WTC11 (cell line): ENCODE results near the gene LRFN2. TPM values are rescaled to one million over a fixed set of nuclear protein-coding genes. Genes with fewer than 3 reads are reported as not detected.

ENCODE experiments used
- ATAC-seq: fragments of 200-7000 bp; cut with Tn5 transposase; 2 replicates; pipeline ENCODE4 v1.10.0; 2021; ENCODE audit warnings: mild to moderate bottlenecking, moderate library complexity
- CTCF ChIA-PET: fragments of 300-600 bp; sonication (Branson Sonifier 250); formaldehyde crosslinking; loops from one replicate; lab custom pipeline; 2021; ENCODE audit warnings: antibody characterized with exemption; lab: Charles Lee
- POLR2A ChIA-PET: fragments of 350-600 bp; sonication (Branson Sonifier 250); formaldehyde crosslinking; loops from one replicate; lab custom pipeline; 2021; ENCODE audit warnings: antibody characterized with exemption; lab: Charles Lee
- DNase-seq: peaks from one replicate; pipeline ENCODE4 v3.0.0; 2021; ENCODE audit warnings: low spot score
- H3K27ac Mint-ChIP-seq: 2 replicates; pipeline ENCODE4 v1.8.0; 2021; ENCODE audit warnings: mixed read lengths
- H3K27me3 Mint-ChIP-seq: 2 replicates; pipeline ENCODE4 v1.8.0; 2021; ENCODE audit warnings: low read depth, mild to moderate bottlenecking, moderate library complexity, mixed read lengths
- H3K36me3 Mint-ChIP-seq: 2 replicates; pipeline ENCODE4 v1.8.0; 2021; ENCODE audit warnings: mixed read lengths
- H3K4me1 Mint-ChIP-seq: 2 replicates; pipeline ENCODE4 v1.8.0; 2022; ENCODE audit warnings: mixed read lengths
- H3K4me3 Mint-ChIP-seq: 2 replicates; pipeline ENCODE4 v1.8.0; 2021; ENCODE audit warnings: mild to moderate bottlenecking, moderate library complexity, mixed read lengths
- H3K9me3 Mint-ChIP-seq: 2 replicates; pipeline ENCODE4 v1.8.0; 2021; ENCODE audit warnings: mixed read lengths
- CREB1 ChIP-seq: sonication (generic); formaldehyde crosslinking; IDR thresholded peaks from 2 replicates; pipeline ENCODE4 v1.8.0; 2023; ENCODE audit warnings: mild to moderate bottlenecking, missing genetic modification reagents
- E2F5 ChIP-seq: sonication (generic); formaldehyde crosslinking; IDR thresholded peaks from 2 replicates; pipeline ENCODE4 v1.8.1; 2022; ENCODE audit warnings: mild to moderate bottlenecking, moderate library complexity, missing genetic modification reagents
- ELF4 ChIP-seq: sonication (generic); formaldehyde crosslinking; IDR thresholded peaks from 2 replicates; pipeline ENCODE4 v1.8.1; 2022; ENCODE audit warnings: low read depth, mild to moderate bottlenecking, moderate library complexity, missing genetic modification reagents
- EMX1 ChIP-seq: fragments of 250-450 bp; sonication (Bioruptor Pico); IDR thresholded peaks from 2 replicates; pipeline ENCODE4 v1.8.0; 2021; ENCODE audit warnings: mild to moderate bottlenecking
- FOXP1 ChIP-seq: sonication (generic); formaldehyde crosslinking; IDR thresholded peaks from 2 replicates; pipeline ENCODE4 v1.8.0; 2022; ENCODE audit warnings: missing genetic modification reagents, mild to moderate bottlenecking, moderate library complexity, borderline replicate concordance
- FOXP4 ChIP-seq: sonication (generic); formaldehyde crosslinking; IDR thresholded peaks from 2 replicates; pipeline ENCODE4 v1.8.0; 2022; ENCODE audit warnings: mild to moderate bottlenecking, missing genetic modification reagents
- HMGXB4 ChIP-seq: sonication (generic); formaldehyde crosslinking; IDR thresholded peaks from 2 replicates; pipeline ENCODE4 v1.8.1; 2023; ENCODE audit warnings: mild to moderate bottlenecking, moderate library complexity, missing genetic modification reagents
- MLX ChIP-seq: sonication (generic); formaldehyde crosslinking; IDR thresholded peaks from 2 replicates; pipeline ENCODE4 v1.8.1; 2023; ENCODE audit warnings: mild to moderate bottlenecking, missing genetic modification reagents, moderate library complexity
- NR3C1 ChIP-seq: sonication (generic); formaldehyde crosslinking; conservative IDR thresholded peaks from 2 replicates; pipeline ENCODE4 v1.8.1; 2023; ENCODE audit warnings: low read depth, mild to moderate bottlenecking, missing genetic modification reagents
- RELA ChIP-seq: sonication (generic); formaldehyde crosslinking; IDR thresholded peaks from 2 replicates; pipeline ENCODE4 v1.8.1; 2022; ENCODE audit warnings: missing genetic modification reagents, mild to moderate bottlenecking, borderline replicate concordance
- SMAD4 ChIP-seq: sonication (generic); formaldehyde crosslinking; IDR thresholded peaks from 2 replicates; pipeline ENCODE4 v1.8.0; 2022; ENCODE audit warnings: mild to moderate bottlenecking, missing genetic modification reagents
- SP1 ChIP-seq: sonication (generic); formaldehyde crosslinking; conservative IDR thresholded peaks from 2 replicates; pipeline ENCODE4 v1.8.1; 2022; ENCODE audit warnings: missing genetic modification reagents
- ZBTB21 ChIP-seq: sonication (generic); formaldehyde crosslinking; IDR thresholded peaks from 2 replicates; pipeline ENCODE4 v1.8.1; 2023; ENCODE audit warnings: mild to moderate bottlenecking, missing genetic modification reagents, borderline replicate concordance
- ZNF138 ChIP-seq: sonication (generic); formaldehyde crosslinking; conservative IDR thresholded peaks from 2 replicates; pipeline ENCODE4 v1.8.1; 2022; ENCODE audit warnings: mild to moderate bottlenecking, moderate library complexity, missing genetic modification reagents
- ZNF317 ChIP-seq: sonication (generic); formaldehyde crosslinking; IDR thresholded peaks from 2 replicates; pipeline ENCODE4 v1.8.1; 2023; ENCODE audit warnings: low read depth, mild to moderate bottlenecking, moderate library complexity, missing genetic modification reagents, borderline replicate concordance
- ZNF512 ChIP-seq: sonication (generic); formaldehyde crosslinking; IDR thresholded peaks from 2 replicates; pipeline ENCODE4 v1.8.1; 2022; ENCODE audit warnings: missing genetic modification reagents, borderline replicate concordance
- total RNA-seq: library from RNA; stranded (reverse); gene quantifications from 3 replicates; pipeline ENCODE4 v1.2.3, GENCODE V29; 2021
- TF ChIP-seq, protein P1 (sequence below): sonication (generic); formaldehyde crosslinking; IDR thresholded peaks from 2 replicates; pipeline ENCODE4 v1.8.1; 2022; ENCODE audit warnings: low read depth, mild to moderate bottlenecking, moderate library complexity, missing genetic modification reagents, borderline replicate concordance
- TF ChIP-seq, protein P2 (sequence below): sonication (generic); formaldehyde crosslinking; IDR thresholded peaks from 2 replicates; pipeline ENCODE4 v1.8.1; 2022; ENCODE audit warnings: low read depth, missing genetic modification reagents, borderline replicate concordance
- TF ChIP-seq, protein P3 (sequence below): fragments of 250-450 bp; sonication (Bioruptor Pico); conservative IDR thresholded peaks from 2 replicates; pipeline ENCODE4 v1.9.0; 2021; ENCODE audit warnings: mild to moderate bottlenecking
- TF ChIP-seq, protein P4 (sequence below): sonication (generic); formaldehyde crosslinking; conservative IDR thresholded peaks from 2 replicates; pipeline ENCODE4 v1.8.1; 2023; ENCODE audit warnings: mild to moderate bottlenecking, low read depth, missing genetic modification reagents, moderate library complexity

Gene LRFN2
- total RNA-seq, 1 experiment from 2014 or later, result 1.6 TPM

DNA sequence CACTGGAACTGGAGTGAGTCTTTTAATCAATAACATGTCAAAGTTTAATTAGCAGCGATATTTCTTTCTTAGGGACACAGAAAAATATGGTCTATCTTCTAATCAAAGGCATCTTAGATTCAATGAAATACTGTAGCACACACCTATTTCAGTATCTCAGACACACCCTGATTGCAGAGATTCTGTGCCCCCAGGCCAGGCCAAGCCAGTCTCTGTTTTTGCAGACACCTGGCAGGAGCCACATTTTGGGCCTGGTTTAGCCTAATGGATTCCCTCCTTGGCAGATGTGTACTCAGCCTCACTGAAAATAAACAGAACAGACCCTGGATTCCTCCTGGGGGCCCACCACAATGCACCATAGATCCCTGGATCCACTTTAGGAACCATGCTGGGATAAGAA, 74.8 kb downstream of the LRFN2 start:
- ATAC-seq, result no peak
- no peaks in the 10 kb centered on the region for H3K9me3 Mint-ChIP-seq
- no peak overlapping the region for H3K4me3 Mint-ChIP-seq
- H3K36me3 Mint-ChIP-seq, result no peaks in the 10 kb centered on the region
- POLR2A ChIA-PET, result no interaction called here
- H3K27ac Mint-ChIP-seq, result no peak overlapping the region
- peaks cover 21% of the 10 kb centered on the region; the same call in 1 of the 2 replicates for H3K4me1 Mint-ChIP-seq
- no peak for TF ChIP-seq ELF4 (CRISPR knock-in tag)
- TF ChIP-seq EMX1 (CRISPR knock-in tag), result no peak
- TF ChIP-seq, protein P1, sequence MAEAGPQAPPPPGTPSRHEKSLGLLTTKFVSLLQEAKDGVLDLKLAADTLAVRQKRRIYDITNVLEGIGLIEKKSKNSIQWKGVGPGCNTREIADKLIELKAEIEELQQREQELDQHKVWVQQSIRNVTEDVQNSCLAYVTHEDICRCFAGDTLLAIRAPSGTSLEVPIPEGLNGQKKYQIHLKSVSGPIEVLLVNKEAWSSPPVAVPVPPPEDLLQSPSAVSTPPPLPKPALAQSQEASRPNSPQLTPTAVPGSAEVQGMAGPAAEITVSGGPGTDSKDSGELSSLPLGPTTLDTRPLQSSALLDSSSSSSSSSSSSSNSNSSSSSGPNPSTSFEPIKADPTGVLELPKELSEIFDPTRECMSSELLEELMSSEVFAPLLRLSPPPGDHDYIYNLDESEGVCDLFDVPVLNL (CRISPR knock-in tag), result no peak
- no peak for TF ChIP-seq NR3C1 (CRISPR knock-in tag)
- no peak for TF ChIP-seq ZNF512 (CRISPR knock-in tag)
- TF ChIP-seq, protein P2, sequence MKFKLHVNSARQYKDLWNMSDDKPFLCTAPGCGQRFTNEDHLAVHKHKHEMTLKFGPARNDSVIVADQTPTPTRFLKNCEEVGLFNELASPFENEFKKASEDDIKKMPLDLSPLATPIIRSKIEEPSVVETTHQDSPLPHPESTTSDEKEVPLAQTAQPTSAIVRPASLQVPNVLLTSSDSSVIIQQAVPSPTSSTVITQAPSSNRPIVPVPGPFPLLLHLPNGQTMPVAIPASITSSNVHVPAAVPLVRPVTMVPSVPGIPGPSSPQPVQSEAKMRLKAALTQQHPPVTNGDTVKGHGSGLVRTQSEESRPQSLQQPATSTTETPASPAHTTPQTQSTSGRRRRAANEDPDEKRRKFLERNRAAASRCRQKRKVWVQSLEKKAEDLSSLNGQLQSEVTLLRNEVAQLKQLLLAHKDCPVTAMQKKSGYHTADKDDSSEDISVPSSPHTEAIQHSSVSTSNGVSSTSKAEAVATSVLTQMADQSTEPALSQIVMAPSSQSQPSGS (CRISPR knock-in tag), result no peak
- TF ChIP-seq, protein P3, sequence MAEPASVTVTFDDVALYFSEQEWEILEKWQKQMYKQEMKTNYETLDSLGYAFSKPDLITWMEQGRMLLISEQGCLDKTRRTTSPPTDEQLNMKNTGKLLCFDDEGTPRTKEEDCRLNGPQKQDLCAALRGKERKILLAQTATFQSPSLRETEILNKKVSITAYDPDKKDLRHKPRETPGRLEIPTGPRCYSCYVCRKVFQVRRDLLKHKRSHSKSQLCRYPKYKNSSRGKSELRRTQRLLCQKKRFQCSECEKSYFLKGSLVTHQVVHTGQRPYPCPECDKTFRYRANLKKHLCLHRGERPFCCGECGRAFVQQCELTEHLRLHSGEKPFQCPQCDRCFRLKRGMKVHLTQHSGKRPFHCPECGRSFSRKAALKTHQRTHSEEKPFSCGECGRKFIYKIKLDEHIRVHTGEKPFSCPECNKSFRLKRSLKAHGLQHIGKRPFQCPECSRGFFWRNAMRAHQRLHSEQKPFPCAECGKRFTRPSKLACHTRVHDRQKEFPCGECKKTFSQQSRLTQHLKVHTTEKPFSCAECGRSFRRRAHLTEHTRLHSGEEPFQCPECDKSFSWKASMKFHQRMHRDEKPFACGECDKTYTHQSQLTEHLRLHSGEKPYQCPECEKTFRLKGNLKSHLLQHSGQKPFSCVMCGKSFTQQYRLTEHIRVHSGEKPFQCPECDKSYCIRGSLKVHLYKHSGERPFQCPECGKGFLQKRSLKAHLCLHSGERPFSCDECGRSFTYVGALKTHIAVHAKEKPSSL (CRISPR knock-in tag), result no peak
- TF ChIP-seq ZBTB21 (CRISPR knock-in tag), result no peak
- TF ChIP-seq FOXP1, result no peak
- no peak for TF ChIP-seq ZNF317
- no peak for TF ChIP-seq FOXP4 (CRISPR knock-in tag)
- TF ChIP-seq HMGXB4, result no peak
- no peak for TF ChIP-seq CREB1 (CRISPR knock-in tag)
- no peak for TF ChIP-seq ZNF138 (CRISPR knock-in tag)
- TF ChIP-seq RELA (CRISPR knock-in tag), result no peak
- no peak for TF ChIP-seq SP1 (CRISPR knock-in tag)
- no peak for TF ChIP-seq SMAD4 (CRISPR knock-in tag)
- no peak for TF ChIP-seq E2F5
- TF ChIP-seq, protein P4, sequence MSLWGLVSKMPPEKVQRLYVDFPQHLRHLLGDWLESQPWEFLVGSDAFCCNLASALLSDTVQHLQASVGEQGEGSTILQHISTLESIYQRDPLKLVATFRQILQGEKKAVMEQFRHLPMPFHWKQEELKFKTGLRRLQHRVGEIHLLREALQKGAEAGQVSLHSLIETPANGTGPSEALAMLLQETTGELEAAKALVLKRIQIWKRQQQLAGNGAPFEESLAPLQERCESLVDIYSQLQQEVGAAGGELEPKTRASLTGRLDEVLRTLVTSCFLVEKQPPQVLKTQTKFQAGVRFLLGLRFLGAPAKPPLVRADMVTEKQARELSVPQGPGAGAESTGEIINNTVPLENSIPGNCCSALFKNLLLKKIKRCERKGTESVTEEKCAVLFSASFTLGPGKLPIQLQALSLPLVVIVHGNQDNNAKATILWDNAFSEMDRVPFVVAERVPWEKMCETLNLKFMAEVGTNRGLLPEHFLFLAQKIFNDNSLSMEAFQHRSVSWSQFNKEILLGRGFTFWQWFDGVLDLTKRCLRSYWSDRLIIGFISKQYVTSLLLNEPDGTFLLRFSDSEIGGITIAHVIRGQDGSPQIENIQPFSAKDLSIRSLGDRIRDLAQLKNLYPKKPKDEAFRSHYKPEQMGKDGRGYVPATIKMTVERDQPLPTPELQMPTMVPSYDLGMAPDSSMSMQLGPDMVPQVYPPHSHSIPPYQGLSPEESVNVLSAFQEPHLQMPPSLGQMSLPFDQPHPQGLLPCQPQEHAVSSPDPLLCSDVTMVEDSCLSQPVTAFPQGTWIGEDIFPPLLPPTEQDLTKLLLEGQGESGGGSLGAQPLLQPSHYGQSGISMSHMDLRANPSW, result no peak
- TF ChIP-seq MLX, result no peak
- DNase-seq, result no peak
- CTCF ChIA-PET, result interaction anchor here (0.6 to 1.5 kb wide), 2 partner anchors 34 to 184 kb away, joined by 3 to 5 read pairs; no protein-coding TSS in a partner anchor
- no peaks in the 10 kb centered on the region for H3K27me3 Mint-ChIP-seq
